IMR-90 (cell line): ENCODE measurements around the gene LINC00237. TPM values are rescaled to one million over a fixed set of nuclear protein-coding genes. Genes with fewer than 3 reads are reported as not detected.

Source experiments
- ATAC-seq: fragments of 200-7000 bp; cut with Tn5 transposase; 2 replicates; pipeline ENCODE4 v1.9.1; 2020; ENCODE audit warnings: low read depth, mild to moderate bottlenecking, moderate library complexity
- BruUV-seq: library from RNA; stranded (reverse); fragments of 400-500 nt; replicated peaks from 2 replicates; lab custom pipeline; 2021; lab: Mats Ljungman, UMichigan
- CTCF ChIA-PET: fragments of 300-600 bp; formaldehyde crosslinking; extraction: SDS; loops from one replicate; lab custom pipeline; 2021; ENCODE audit warnings: antibody characterized with exemption; lab: Yijun Ruan, JAX
- POLR2A ChIA-PET: fragments of 300-600 bp; sonication (Branson Sonifier 250); formaldehyde crosslinking; loops from one replicate; lab custom pipeline; 2022; ENCODE audit warnings: antibody characterized with exemption; ENCODE audit not compliant: unreplicated experiment; lab: Charles Lee
- DNase-seq: peaks from one replicate; pipeline ENCODE4 v3.0.0; 2013
- H2AFZ ChIP-seq: replicated peaks from 2 replicates; pipeline ENCODE3; 2013; ENCODE audit warnings: low read length, mild to moderate bottlenecking; ENCODE audit not compliant: poor library complexity
- H2AK5ac ChIP-seq: 2 replicates; pipeline ENCODE4 v1.6.1; 2013; ENCODE audit warnings: low read depth, low read length, inconsistent platforms
- H2AK9ac ChIP-seq: replicated peaks from 2 replicates; pipeline ENCODE3; 2013; ENCODE audit warnings: mild to moderate bottlenecking, low read depth, low read length, moderate library complexity; ENCODE audit not compliant: poor library complexity
- H2BK120ac ChIP-seq: 2 replicates; pipeline ENCODE4 v1.6.1; 2013; ENCODE audit warnings: low read depth, low read length, inconsistent platforms
- H2BK15ac ChIP-seq: 3 replicates; pipeline ENCODE4 v1.6.1; 2013; ENCODE audit warnings: low read depth, low read length, inconsistent platforms
- H2BK20ac ChIP-seq: 2 replicates; pipeline ENCODE4 v1.6.1; 2013; ENCODE audit warnings: low read depth, mild to moderate bottlenecking, inconsistent platforms, low read length, moderate library complexity
- H2BK5ac ChIP-seq: 2 replicates; pipeline ENCODE4 v1.6.1; 2013; ENCODE audit warnings: mild to moderate bottlenecking, low read depth, low read length, inconsistent platforms; ENCODE audit not compliant: poor library complexity, severe bottlenecking
- H3K14ac ChIP-seq: replicated peaks from 2 replicates; pipeline ENCODE4 v1.6.1; 2013; ENCODE audit warnings: low read depth, low read length, inconsistent platforms
- H3K18ac ChIP-seq: 2 replicates; pipeline ENCODE4 v1.6.1; 2013; ENCODE audit warnings: low read depth, low read length, control low read depth
- H3K23ac ChIP-seq: 2 replicates; pipeline ENCODE4 v1.6.1; 2013; ENCODE audit warnings: low read depth, low read length, inconsistent platforms
- H3K27ac ChIP-seq: 2 replicates; pipeline ENCODE4 v1.5.1; 2013; ENCODE audit warnings: mild to moderate bottlenecking, control low read depth, low read length; ENCODE audit not compliant: insufficient read depth
- H3K27me3 ChIP-seq: 2 replicates; pipeline ENCODE4 v1.6.1; 2013; ENCODE audit warnings: low read length; ENCODE audit not compliant: control insufficient read depth, insufficient read depth
- H3K36me3 ChIP-seq: 2 replicates; pipeline ENCODE4 v1.6.1; 2013; ENCODE audit warnings: low read length, mixed read lengths; ENCODE audit not compliant: control insufficient read depth, insufficient read depth
- H3K4ac ChIP-seq: 2 replicates; pipeline ENCODE4 v1.6.1; 2013; ENCODE audit warnings: low read depth, low read length, inconsistent platforms
- H3K4me1 ChIP-seq: 2 replicates; pipeline ENCODE4 v1.6.1; 2013; ENCODE audit warnings: low read length, mixed read lengths; ENCODE audit not compliant: control insufficient read depth, insufficient read depth
- H3K4me2 ChIP-seq: 2 replicates; pipeline ENCODE4 v1.6.1; 2013; ENCODE audit warnings: low read depth, mild to moderate bottlenecking, control low read depth, low read length, moderate library complexity
- H3K4me3 ChIP-seq: 2 replicates; pipeline ENCODE4 v1.5.1; 2013; ENCODE audit warnings: low read depth, mild to moderate bottlenecking, control low read depth, low read length, moderate library complexity; ENCODE audit not compliant: insufficient read depth
- H3K56ac ChIP-seq: 2 replicates; pipeline ENCODE4 v1.6.1; 2013; ENCODE audit warnings: low read length, inconsistent platforms; ENCODE audit not compliant: insufficient read depth; ENCODE audit errors: extremely low read depth
- H3K79me1 ChIP-seq, 2 experiments: 2 replicates each; pipeline ENCODE4 v1.6.1; 2013; ENCODE audit warnings: low read length in 2 of 2, inconsistent platforms in 1 of 2, low read depth in 1 of 2
- H3K9ac ChIP-seq: 2 replicates; pipeline ENCODE4 v1.6.1; 2013; ENCODE audit warnings: low read depth, low read length, control low read depth
- H3K9me1 ChIP-seq: 2 replicates; pipeline ENCODE4 v1.6.1; 2013; ENCODE audit warnings: low read length, inconsistent platforms; ENCODE audit not compliant: insufficient read depth
- H3K9me3 ChIP-seq: 2 replicates; pipeline ENCODE4 v1.6.1; 2013; ENCODE audit warnings: low read length; ENCODE audit not compliant: control insufficient read depth, insufficient read depth
- H4K20me1 ChIP-seq: 2 replicates; pipeline ENCODE4 v1.6.1; 2013; ENCODE audit warnings: low read length, inconsistent platforms; ENCODE audit not compliant: insufficient read depth
- H4K5ac ChIP-seq: 2 replicates; pipeline ENCODE4 v1.6.1; 2013; ENCODE audit warnings: mild to moderate bottlenecking, low read depth, low read length, control low read depth
- H4K8ac ChIP-seq, 2 experiments: 2 replicates each; pipeline ENCODE4 v1.6.1; 2013; ENCODE audit warnings: low read depth in 2 of 2, low read length in 2 of 2, control low read depth in 1 of 2, inconsistent platforms in 1 of 2
- H4K91ac ChIP-seq: 2 replicates; pipeline ENCODE4 v1.6.1; 2013; ENCODE audit warnings: low read depth, low read length, inconsistent platforms; ENCODE audit not compliant: insufficient read depth
- RCOR1 ChIP-seq: IDR thresholded peaks from 2 replicates; pipeline ENCODE4 v1.6.1; 2012; ENCODE audit warnings: mild to moderate bottlenecking, low read length, improper control_type of control experiment; ENCODE audit not compliant: insufficient replicate concordance
- WGBS, 2 experiments: methylation state at CpG; one replicate each; pipeline versions ENCODE4 v1.1.5 to v1.1.7; 2013; ENCODE audit warnings: missing lambda C conversion rate in 2 of 2; ENCODE audit not compliant: insufficient read length in 1 of 2; ENCODE audit errors: extremely low coverage in 2 of 2; 5-methylcytosine and 5-hydroxymethylcytosine counted together
- dilution Hi-C: fragments of 300-500 bp; cut with HindIII; formaldehyde crosslinking; loops from one replicate; pipeline ENCODE4 v1.14.3; 2018; ENCODE audit warnings: low sequenced_read_pairs; ENCODE audit not compliant: unreplicated experiment
- in situ Hi-C: fragments of 300-500 bp; cut with MboI; formaldehyde crosslinking; loops from 3 replicates; pipeline ENCODE4 v1.14.3; 2019; ENCODE audit warnings: low sequenced_read_pairs, inconsistent platforms, mixed read lengths
- intact Hi-C: fragments of 100-400 bp; cut with micrococcal nuclease; formaldehyde crosslinking; loops from 2 replicates; pipeline ENCODE4 v1.10.0; 2022
- polyA plus RNA-seq, 3 experiments: library from polyadenylated mRNA; depleted of rRNA; stranded (reverse); fragments of >200 nt; gene quantifications; 2 replicates each; pipeline ENCODE4 v1.2.3, GENCODE V29; 2012; ENCODE audit warnings: low replicate concordance in 1 of 3
- total RNA-seq: library from RNA; depleted of rRNA; stranded (reverse); fragments of >200 nt; gene quantifications from 2 replicates; pipeline ENCODE4 v1.2.3, GENCODE V29; 2012

Gene LINC00237
- total and polyA plus RNA-seq, 2 of the 4 experiments (the other 2 are of a cell fraction): not detected

GRCh38 chr20:21118782-21119181 is 12.6 kb upstream of the LINC00237 start:
- Histone ChIP-seq H3K79me1 (no peaks in the 10 kb centered on the region), H3K9me1 (no peaks in the 10 kb centered on the region), H4K5ac (no peak overlapping the region), H2AFZ (no peak overlapping the region), H2BK120ac (no peak overlapping the region), H3K4ac (no peak overlapping the region), H4K8ac (no peak overlapping the region), H3K9ac (no peak overlapping the region), H2AK5ac (no peak overlapping the region), H3K9me3 (no peaks in the 10 kb centered on the region), H3K27me3 (peaks cover 17% of the 10 kb centered on the region), H4K20me1 (no peaks in the 10 kb centered on the region), H3K4me1 (no peaks in the 10 kb centered on the region), H4K91ac (no peak overlapping the region), H2BK15ac (no peak overlapping the region), H2BK5ac (no peak overlapping the region), H3K36me3 (no peaks in the 10 kb centered on the region), H2AK9ac (no peak overlapping the region), H2BK20ac (no peak overlapping the region), H3K14ac (no peak overlapping the region), H3K23ac (no peak overlapping the region), H3K27ac (no peak overlapping the region), H3K56ac (no peak overlapping the region), H3K4me3 (no peak overlapping the region), H3K18ac (no peak overlapping the region), H3K4me2 (no peak overlapping the region)
- no peak for TF ChIP-seq RCOR1
- in situ Hi-C loops (no loop called here), intact Hi-C loops (no loop called here), dilution Hi-C loops (no loop called here)
- BruUV-seq: no TSS peak
- ATAC-seq (no peak), DNase-seq (no peak)
- ChIA-PET CTCF (no interaction called here), POLR2A (no interaction called here)
- no CpG with 5 or more reads among the region's 2 CpGs for WGBS, 2 experiments
